Cardiac muscle cell (in vitro differentiated cells and primary cell): ENCODE results near the gene ZFPM1. TPM values are rescaled to one million over a fixed set of nuclear protein-coding genes. Genes with fewer than 3 reads are reported as not detected.

ENCODE experiments used
- DNase-seq, 2 donors: peaks; one replicate each; pipeline versions ENCODE4 v3.0.0 to v3.0.0-alpha.2; 2010 to 2017; ENCODE audit warnings: low read depth in 1 of 2, low spot score in 1 of 2
- H3K27ac ChIP-seq: fragments of 200-600 bp; sonication (generic); 2 replicates; pipeline ENCODE4 v1.5.1; 2016
- H3K27me3 ChIP-seq: fragments of 200-600 bp; sonication (generic); 2 replicates; pipeline ENCODE4 v1.6.0; 2016; ENCODE audit warnings: control low read depth
- H3K36me3 ChIP-seq: fragments of 200-600 bp; sonication (generic); 2 replicates; pipeline ENCODE4 v1.5.1; 2016; ENCODE audit warnings: control low read depth
- H3K4me1 ChIP-seq: fragments of 200-600 bp; sonication (generic); 2 replicates; pipeline ENCODE4 v1.8.1; 2017; ENCODE audit warnings: low read depth, mild to moderate bottlenecking, mixed run types
- H3K4me3 ChIP-seq: fragments of 200-600 bp; sonication (generic); 2 replicates; pipeline ENCODE4 v1.5.1; 2016; ENCODE audit warnings: mild to moderate bottlenecking
- H3K9me3 ChIP-seq: fragments of 200-600 bp; sonication (generic); 2 replicates; pipeline ENCODE4 v1.5.1; 2017; ENCODE audit warnings: low read depth, mild to moderate bottlenecking, control low read depth
- polyA plus RNA-seq: library from polyadenylated mRNA; unstranded; fragments of >200 nt; fragmentation: Nextera tagmentation; extraction: Ambion mirVana; gene quantifications from 2 replicates; pipeline ENCODE4 v1.2.1, GENCODE V29; 2016
- total RNA-seq: library from RNA; depleted of rRNA; stranded (reverse); fragments of >200 nt; gene quantifications from 2 replicates; pipeline ENCODE4 v1.2.3, GENCODE V29; 2016
- TF ChIP-seq, protein P1 (sequence below): IDR thresholded peaks from 2 replicates; pipeline ENCODE4 v1.5.1; 2012; ENCODE audit warnings: low read depth, mild to moderate bottlenecking, low read length

Gene ZFPM1
- total and polyA plus RNA-seq, 2 experiments from 2014 or later, result 7.6 to 9.4 TPM

DNA sequence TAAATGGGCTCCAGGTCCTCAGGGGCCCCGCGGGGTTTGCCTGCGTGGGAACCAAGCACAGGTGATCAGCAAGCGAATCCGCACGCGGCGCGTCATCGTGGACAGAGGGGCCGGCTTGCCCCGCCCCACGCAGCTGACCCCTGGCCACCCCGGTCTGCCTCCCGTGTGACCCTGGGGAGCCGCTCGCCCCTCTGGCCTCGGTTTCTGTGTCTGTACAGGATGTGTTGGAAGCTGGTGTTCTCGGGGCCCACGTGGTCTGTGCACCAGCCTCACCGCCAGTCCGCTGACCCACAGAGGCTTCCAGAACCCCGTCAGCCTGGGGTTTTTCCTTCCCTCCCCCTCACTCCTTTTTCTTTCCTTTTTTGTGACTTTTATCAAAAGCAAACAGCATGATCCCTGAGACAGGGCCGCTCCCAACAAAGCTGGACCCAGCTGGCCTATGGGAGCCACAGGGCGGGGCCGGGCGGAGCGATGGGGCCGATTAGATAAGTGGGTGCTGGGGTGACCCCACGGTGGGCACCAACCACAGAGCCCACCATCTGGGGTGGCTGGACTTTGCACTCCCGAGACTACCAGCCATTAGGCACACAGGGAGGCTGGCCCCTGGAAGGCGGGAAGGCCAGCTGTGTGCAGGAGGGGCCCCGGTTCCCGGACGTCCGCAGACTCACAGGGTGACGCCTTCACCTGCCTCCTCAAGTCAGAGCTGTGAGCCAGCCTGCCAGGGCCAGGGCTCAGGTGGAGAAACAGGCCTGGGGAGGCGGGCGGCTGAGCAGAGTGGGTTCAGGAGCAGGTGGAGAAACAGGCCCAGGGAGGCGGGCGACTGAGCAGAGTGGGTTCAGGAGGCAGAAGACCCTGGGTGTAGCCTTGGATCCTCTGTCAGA is 56.0 kb downstream of the ZFPM1 start:
- TF ChIP-seq, protein P1, sequence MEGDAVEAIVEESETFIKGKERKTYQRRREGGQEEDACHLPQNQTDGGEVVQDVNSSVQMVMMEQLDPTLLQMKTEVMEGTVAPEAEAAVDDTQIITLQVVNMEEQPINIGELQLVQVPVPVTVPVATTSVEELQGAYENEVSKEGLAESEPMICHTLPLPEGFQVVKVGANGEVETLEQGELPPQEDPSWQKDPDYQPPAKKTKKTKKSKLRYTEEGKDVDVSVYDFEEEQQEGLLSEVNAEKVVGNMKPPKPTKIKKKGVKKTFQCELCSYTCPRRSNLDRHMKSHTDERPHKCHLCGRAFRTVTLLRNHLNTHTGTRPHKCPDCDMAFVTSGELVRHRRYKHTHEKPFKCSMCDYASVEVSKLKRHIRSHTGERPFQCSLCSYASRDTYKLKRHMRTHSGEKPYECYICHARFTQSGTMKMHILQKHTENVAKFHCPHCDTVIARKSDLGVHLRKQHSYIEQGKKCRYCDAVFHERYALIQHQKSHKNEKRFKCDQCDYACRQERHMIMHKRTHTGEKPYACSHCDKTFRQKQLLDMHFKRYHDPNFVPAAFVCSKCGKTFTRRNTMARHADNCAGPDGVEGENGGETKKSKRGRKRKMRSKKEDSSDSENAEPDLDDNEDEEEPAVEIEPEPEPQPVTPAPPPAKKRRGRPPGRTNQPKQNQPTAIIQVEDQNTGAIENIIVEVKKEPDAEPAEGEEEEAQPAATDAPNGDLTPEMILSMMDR, result no peak
- no peaks in the 10 kb centered on the region for H3K9me3 ChIP-seq
- H3K4me1 ChIP-seq, result peaks cover 11% of the 10 kb centered on the region
- no peak overlapping the region for H3K27ac ChIP-seq
- H3K36me3 ChIP-seq, result no peaks in the 10 kb centered on the region
- DNase-seq, result no peak
- no peak overlapping the region for H3K4me3 ChIP-seq
- H3K27me3 ChIP-seq, result no peaks in the 10 kb centered on the region

DNA sequence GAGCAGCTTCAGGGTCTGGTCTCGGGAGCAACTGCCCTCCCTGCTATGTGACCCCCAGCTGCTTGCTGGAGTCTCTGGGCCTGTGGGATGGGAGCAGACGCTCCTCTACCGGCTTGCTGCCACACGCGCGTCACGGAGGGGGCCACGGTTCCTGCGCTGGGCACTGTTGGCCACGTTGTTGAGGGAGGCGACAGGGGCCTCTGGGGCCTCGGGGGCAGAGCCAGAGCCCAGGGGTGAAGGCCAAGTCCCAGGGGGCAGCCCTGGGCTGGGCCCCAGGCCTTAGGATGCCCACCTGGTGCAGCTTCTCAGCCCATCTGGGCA is 56.6 kb downstream of the ZFPM1 start:
- H3K36me3 ChIP-seq, result no peaks in the 10 kb centered on the region
- no peak overlapping the region for H3K4me3 ChIP-seq
- no peaks in the 10 kb centered on the region for H3K27me3 ChIP-seq
- TF ChIP-seq, protein P1, result no peak
- peaks cover 11% of the 10 kb centered on the region for H3K4me1 ChIP-seq
- no peak overlapping the region for H3K27ac ChIP-seq
- no peaks in the 10 kb centered on the region for H3K9me3 ChIP-seq
- no peak for DNase-seq

DNA sequence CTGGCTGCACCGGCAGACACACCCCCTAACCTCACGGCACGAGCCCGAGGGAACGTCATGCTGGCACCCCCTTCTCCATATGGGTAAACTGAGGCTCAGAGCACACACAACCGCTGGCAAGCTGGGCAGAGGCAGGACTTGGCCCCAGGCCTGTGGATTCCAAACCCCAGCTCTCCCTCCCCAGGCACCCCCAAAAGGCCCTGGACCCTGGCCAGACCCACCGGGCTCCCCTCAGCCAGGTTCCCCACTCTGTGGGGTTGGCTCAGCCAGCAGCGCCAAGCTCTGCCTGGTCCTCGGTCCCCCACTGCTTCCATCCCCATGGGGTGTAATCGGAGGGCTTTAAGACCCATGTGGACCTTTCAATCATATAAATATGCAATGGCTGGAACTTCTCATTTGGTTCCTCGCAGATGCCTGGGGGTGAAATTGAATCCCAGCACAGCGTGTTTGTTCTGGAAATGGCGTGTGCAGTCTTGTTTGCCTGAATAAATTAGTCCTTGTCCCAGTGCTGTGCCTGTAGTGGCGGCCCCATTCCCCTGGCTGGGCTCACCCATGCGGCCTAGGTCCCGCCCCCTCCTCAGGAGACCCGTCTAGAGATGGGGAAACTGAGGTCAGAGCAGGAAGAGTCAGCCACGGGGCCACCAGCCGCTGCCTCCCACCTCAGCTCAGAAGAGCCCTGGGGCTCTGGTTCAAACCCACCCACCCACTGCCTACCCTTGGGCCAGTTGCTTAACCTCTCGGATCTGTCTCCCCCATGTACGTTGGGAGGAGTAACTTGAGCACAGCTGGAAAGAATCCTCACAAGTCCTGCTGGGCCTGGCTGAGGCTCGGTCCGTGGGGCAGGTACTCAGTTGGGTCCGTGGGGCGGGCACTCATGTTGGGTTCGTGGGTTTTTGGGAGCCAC is 57.3 kb downstream of the ZFPM1 start:
- Histone ChIP-seq H3K27me3 (no peaks in the 10 kb centered on the region), H3K27ac (no peak overlapping the region), H3K36me3 (no peaks in the 10 kb centered on the region), H3K9me3 (no peaks in the 10 kb centered on the region), H3K4me1 (peaks cover 6% of the 10 kb centered on the region), H3K4me3 (no peak overlapping the region)
- TF ChIP-seq, protein P1, result no peak
- no peak for DNase-seq

DNA sequence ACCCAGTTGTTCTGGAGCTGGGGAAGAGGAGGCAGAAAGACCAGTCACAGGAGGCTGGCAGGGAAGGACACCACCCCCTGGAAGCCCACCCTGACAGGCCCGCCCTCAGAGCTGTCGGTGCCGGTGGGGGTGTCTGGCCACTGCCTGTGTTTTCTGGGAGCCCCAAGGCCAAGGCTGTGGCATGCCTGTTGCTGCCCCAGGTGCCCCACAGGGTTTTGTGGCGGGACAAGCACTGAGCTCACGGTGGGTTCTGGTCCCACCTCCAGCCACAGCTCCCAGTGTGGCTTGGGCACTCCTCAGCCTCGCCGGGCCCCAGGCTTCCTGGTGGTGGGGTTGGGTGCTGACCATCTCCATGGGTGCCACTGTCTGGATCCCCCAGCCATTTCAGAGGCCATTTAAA is 58.0 kb downstream of the ZFPM1 start:
- TF ChIP-seq, protein P1, result no peak
- H3K36me3 ChIP-seq, result no peaks in the 10 kb centered on the region
- H3K27ac ChIP-seq, result no peak overlapping the region
- no peak overlapping the region for H3K4me3 ChIP-seq
- H3K4me1 ChIP-seq, result peaks cover 6% of the 10 kb centered on the region
- no peak for DNase-seq
- no peaks in the 10 kb centered on the region for H3K27me3 ChIP-seq
- no peaks in the 10 kb centered on the region for H3K9me3 ChIP-seq

DNA sequence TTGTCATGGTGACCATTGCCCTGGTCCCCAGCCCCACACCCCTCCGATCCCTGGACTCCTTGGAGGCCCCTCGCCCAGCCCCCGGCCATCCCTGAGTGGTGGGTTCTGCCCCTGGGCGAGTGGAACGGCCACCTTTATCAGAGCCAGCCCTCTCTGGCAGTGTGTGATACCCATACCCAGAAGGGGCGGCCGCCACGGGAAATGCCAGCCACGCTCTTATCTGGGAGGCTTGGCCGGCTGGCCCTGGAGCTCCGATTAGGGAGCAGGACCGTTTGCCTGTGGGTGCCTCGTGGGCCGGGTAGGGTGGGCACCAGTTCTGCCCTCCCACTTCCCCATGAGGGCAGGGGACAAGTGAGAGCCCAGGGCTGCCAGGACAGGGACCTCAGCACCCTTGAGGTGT is 58.8 kb downstream of the ZFPM1 start:
- no peaks in the 10 kb centered on the region for H3K36me3 ChIP-seq
- DNase-seq, result no peak
- TF ChIP-seq, protein P1, result no peak

More for the DNA sequence above, 58.8 kb downstream of the ZFPM1 start:
- Histone ChIP-seq H3K27me3 (no peaks in the 10 kb centered on the region), H3K4me3 (no peak overlapping the region), H3K27ac (no peak overlapping the region), H3K4me1 (peaks cover 6% of the 10 kb centered on the region), H3K9me3 (no peaks in the 10 kb centered on the region)
